Epithelial cell of alveolus of lung (primary cell): ENCODE measurements around the gene GRM4. TPM values are rescaled to one million over a fixed set of nuclear protein-coding genes. Genes with fewer than 3 reads are reported as not detected.

Experiments
- total RNA-seq: library from RNA; depleted of rRNA; stranded (reverse); fragments of >200 nt; gene quantifications from 2 replicates; pipeline ENCODE4 v1.2.1, GENCODE V29; 2015

Gene GRM4
- total RNA-seq = not detected in 2 replicates

GRCh38 chr6:34146021-34146782, at the start of gene GRM4:
TSS of gene GRM4 (minus strand) at chr6:34146087. CDS start at chr6:34133496, 12,591 bp downstream.

Other genes with a start within 250 kb of the GRM4 start
- 452 and 889 TPM in 2 replicates for gene HMGA1, start 90.8 kb upstream of the GRM4 start, total RNA-seq
- 17.0 and 60.5 TPM in 2 replicates for gene SMIM29, start 102.9 kb upstream of the GRM4 start, total RNA-seq
- 22.8 and 33.9 TPM in 2 replicates for gene NUDT3, start 246.6 kb upstream of the GRM4 start, total RNA-seq